Measurements from ENCODE around the gene UBXN6.

DNA sequence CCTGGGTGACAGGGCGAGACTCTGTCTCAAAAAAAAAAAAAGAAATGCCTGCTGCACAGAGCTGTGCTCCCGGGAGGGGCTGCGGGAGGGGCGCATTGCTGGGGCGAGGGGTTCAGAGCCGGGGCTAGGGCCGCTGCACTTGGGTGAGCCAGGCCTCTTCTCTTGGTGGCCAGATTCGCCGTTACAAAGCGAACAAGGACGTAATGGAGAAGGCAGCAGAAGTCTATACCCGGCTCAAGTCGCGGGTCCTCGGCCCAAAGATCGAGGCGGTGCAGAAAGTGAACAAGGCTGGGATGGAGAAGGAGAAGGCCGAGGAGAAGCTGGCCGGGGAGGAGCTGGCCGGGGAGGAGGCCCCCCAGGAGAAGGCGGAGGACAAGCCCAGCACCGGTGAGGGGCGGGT, 41.7 kb upstream of the UBXN6 start:
- TF ChIP-seq, protein P1, sequence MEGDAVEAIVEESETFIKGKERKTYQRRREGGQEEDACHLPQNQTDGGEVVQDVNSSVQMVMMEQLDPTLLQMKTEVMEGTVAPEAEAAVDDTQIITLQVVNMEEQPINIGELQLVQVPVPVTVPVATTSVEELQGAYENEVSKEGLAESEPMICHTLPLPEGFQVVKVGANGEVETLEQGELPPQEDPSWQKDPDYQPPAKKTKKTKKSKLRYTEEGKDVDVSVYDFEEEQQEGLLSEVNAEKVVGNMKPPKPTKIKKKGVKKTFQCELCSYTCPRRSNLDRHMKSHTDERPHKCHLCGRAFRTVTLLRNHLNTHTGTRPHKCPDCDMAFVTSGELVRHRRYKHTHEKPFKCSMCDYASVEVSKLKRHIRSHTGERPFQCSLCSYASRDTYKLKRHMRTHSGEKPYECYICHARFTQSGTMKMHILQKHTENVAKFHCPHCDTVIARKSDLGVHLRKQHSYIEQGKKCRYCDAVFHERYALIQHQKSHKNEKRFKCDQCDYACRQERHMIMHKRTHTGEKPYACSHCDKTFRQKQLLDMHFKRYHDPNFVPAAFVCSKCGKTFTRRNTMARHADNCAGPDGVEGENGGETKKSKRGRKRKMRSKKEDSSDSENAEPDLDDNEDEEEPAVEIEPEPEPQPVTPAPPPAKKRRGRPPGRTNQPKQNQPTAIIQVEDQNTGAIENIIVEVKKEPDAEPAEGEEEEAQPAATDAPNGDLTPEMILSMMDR (IDR thresholded peaks at IDR 0.05; ENCODE audit: insufficient read depth, low read depth, low read length) = no peak
- TF ChIP-seq EZH2 (IDR thresholded peaks at IDR 0.05; ENCODE audit: insufficient read depth, low read length) = no peak
